Measurements from ENCODE around the gene PRAMEF9. TPM values are rescaled to one million over a fixed set of nuclear protein-coding genes. Genes with fewer than 3 reads are reported as not detected.

Gene PRAMEF9
- polyA plus RNA-seq, 1 donor from 2014 or later = not detected

- Histone ChIP-seq H3F3A (ENCODE audit: insufficient read depth, low read length, poor library complexity, severe bottlenecking) (no peaks in the 10 kb centered on the region), H2AFZ (ENCODE audit: low read depth, low read length) (no peak overlapping the region), H3K27ac (ENCODE audit: low read length) (no peak overlapping the region), H3K4me3 (ENCODE audit: low read length) (no peak overlapping the region), H3K9me2 (ENCODE audit: insufficient read depth, low read length) (no peaks in the 10 kb centered on the region), H3K9ac (ENCODE audit: low read length) (no peak overlapping the region), H3K79me2 (replicated peaks; ENCODE audit: insufficient read depth, low read length) (no peaks in the 10 kb centered on the region), H3K36me3 (ENCODE audit: insufficient read depth, low read length) (no peaks in the 10 kb centered on the region), H3K9me3 (ENCODE audit: low read length) (peaks cover 7% of the 10 kb centered on the region), H4K20me1 (ENCODE audit: insufficient read depth) (no peaks in the 10 kb centered on the region), H3K27me3 (ENCODE audit: insufficient read depth, low read depth, low read length) (no peaks in the 10 kb centered on the region), H3K4me2 (ENCODE audit: low read length) (no peak overlapping the region)
- no peak for TF ChIP-seq SMC3 (conservative IDR thresholded peaks at IDR 0.05; ENCODE audit: poor library complexity)
- no peak for TF ChIP-seq EP300 (conservative IDR thresholded peaks at IDR 0.05; ENCODE audit: poor library complexity, severe bottlenecking)
- TF ChIP-seq EZH2 (IDR thresholded peaks at IDR 0.05; ENCODE audit: borderline replicate concordance, insufficient read depth, low read length, poor library complexity, severe bottlenecking) = no peak
- TF ChIP-seq RAD21 (conservative IDR thresholded peaks at IDR 0.05) = no peak
- TF ChIP-seq CTCF (IDR thresholded peaks at IDR 0.05; ENCODE audit: poor library complexity, severe bottlenecking) = no peak
- TF ChIP-seq REST (IDR thresholded peaks at IDR 0.05; ENCODE audit: borderline replicate concordance) = no peak
- no peak for TF ChIP-seq MXI1 (conservative IDR thresholded peaks at IDR 0.05; ENCODE audit: poor library complexity, severe bottlenecking)
- no peak for TF ChIP-seq POLR2AphosphoS5 (IDR thresholded peaks at IDR 0.05)
These were observed 56.7 kb downstream of the PRAMEF9 start for GRCh38 chr1:13228343-13228781.

Other genes starting within 250 kb of the PRAMEF9 start
- gene PRAMEF6, start 224.3 kb upstream of the PRAMEF9 start, polyA plus RNA-seq = not detected in 2 replicates
- gene PRAMEF27, start 115.3 kb upstream of the PRAMEF9 start, polyA plus RNA-seq = not detected in 2 replicates
- not detected in 2 replicates for gene HNRNPCL3, start 111.1 kb upstream of the PRAMEF9 start, polyA plus RNA-seq
- gene PRAMEF25, start 101.1 kb upstream of the PRAMEF9 start, polyA plus RNA-seq = not detected in 2 replicates
- gene HNRNPCL2, start 55.0 kb upstream of the PRAMEF9 start, polyA plus RNA-seq = not detected in 2 replicates
- gene PRAMEF26, start 15.8 kb upstream of the PRAMEF9 start, polyA plus RNA-seq = not detected in 2 replicates
- gene HNRNPCL4, start 6.2 kb upstream of the PRAMEF9 start, polyA plus RNA-seq = not detected in 2 replicates
- gene PRAMEF13, start 29.6 kb downstream of the PRAMEF9 start, polyA plus RNA-seq = not detected in 2 replicates
- gene PRAMEF18, start 54.3 kb downstream of the PRAMEF9 start, polyA plus RNA-seq = not detected in 2 replicates
- not detected in 2 replicates for gene PRAMEF5, start 82.3 kb downstream of the PRAMEF9 start, polyA plus RNA-seq
- gene PRAMEF8, start 113.3 kb downstream of the PRAMEF9 start, polyA plus RNA-seq = not detected in 2 replicates
- not detected in 2 replicates for gene PRAMEF33, start 131.7 kb downstream of the PRAMEF9 start, polyA plus RNA-seq
- gene PRAMEF15, start 143.7 kb downstream of the PRAMEF9 start, polyA plus RNA-seq = not detected in 2 replicates
- not detected in 2 replicates for gene PRAMEF14, start 175.3 kb downstream of the PRAMEF9 start, polyA plus RNA-seq
- not detected in 2 replicates for gene PRAMEF19, start 200.1 kb downstream of the PRAMEF9 start, polyA plus RNA-seq
- gene PRAMEF17, start 217.8 kb downstream of the PRAMEF9 start, polyA plus RNA-seq = not detected in 2 replicates
- gene PRAMEF20, start 238.6 kb downstream of the PRAMEF9 start, polyA plus RNA-seq = not detected in 2 replicates